ENCODE results near the gene BPIFB2.

BPIFB2 gene

DNA sequence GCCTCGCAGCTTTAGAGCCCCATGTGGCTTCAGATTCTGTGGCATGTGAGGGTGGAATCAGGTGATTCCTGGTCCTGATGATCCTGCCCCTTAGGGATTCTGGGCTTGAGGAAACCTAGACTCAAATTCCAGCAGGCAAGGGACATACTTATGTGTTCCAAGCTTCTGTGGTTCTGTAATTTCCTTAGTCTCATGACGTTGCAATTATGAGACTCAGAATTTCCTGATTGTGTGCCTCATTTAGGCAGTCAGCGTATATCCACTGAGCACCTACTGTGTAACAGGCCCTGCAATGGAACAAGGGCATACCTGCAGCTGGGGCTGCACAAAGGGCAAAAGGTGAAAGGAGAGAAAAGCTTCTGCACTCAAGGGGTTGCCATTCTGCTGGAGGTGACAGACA is 60.3 kb downstream of the BPIFB2 start:
- no peak for DNase-seq (ENCODE audit: low read depth, low spot score)

DNA sequence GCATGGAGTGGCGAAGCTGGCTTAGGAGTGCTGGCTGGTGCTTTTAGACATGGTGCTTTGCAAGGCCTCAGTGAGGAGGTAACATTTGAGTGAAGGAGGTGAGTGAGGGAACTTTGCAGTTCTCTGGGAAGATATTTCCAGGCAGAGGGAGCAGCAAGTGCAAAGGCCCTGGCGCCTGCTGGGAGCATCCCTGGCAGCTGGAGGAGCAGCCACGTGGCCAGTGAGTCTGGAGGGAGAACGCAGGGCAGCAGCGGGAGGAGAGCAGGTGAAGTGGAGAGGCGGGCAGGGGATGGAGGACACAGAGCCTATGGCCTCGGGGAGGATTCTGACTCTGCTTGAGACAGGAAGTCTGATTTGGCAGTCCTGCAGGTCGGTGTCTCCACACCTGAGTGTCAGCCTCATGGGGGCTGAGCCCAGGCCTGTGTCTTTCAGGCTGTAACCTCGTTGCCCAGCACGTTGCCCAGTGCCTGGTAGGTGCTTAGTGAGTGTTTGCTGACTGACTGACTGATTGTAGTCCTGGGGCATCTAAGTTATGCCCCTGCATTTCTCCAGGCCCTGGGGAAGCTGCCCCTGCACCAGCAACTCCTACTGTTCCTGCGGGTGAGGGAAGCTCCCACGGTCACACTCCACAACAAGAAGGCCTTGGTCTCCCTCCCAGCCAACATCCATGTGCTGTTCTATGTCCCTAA is 60.9 kb downstream of the BPIFB2 start:
- no peak for DNase-seq (ENCODE audit: low read depth, low spot score)

DNA sequence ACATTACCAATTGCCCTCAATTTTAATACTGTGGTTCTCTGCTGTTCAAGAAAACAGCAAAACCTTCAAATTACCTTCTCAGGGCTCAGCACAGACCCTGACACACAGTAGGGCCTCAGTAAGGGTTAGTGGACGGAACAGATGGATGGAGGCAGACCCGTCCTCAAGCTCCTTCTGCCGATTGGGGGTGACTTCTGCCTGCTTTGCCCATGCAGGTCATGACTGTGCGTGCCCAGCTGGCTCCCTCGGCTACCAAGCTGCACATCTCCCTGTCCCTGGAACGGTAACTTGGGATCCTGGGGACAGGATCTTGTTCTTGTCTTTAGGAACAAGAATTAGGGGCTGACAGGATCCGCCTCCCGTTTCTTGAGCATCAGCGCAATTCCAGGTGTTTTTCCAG is 62.2 kb downstream of the BPIFB2 start:
- DNase-seq (ENCODE audit: low read depth, low spot score), result no peak

DNA sequence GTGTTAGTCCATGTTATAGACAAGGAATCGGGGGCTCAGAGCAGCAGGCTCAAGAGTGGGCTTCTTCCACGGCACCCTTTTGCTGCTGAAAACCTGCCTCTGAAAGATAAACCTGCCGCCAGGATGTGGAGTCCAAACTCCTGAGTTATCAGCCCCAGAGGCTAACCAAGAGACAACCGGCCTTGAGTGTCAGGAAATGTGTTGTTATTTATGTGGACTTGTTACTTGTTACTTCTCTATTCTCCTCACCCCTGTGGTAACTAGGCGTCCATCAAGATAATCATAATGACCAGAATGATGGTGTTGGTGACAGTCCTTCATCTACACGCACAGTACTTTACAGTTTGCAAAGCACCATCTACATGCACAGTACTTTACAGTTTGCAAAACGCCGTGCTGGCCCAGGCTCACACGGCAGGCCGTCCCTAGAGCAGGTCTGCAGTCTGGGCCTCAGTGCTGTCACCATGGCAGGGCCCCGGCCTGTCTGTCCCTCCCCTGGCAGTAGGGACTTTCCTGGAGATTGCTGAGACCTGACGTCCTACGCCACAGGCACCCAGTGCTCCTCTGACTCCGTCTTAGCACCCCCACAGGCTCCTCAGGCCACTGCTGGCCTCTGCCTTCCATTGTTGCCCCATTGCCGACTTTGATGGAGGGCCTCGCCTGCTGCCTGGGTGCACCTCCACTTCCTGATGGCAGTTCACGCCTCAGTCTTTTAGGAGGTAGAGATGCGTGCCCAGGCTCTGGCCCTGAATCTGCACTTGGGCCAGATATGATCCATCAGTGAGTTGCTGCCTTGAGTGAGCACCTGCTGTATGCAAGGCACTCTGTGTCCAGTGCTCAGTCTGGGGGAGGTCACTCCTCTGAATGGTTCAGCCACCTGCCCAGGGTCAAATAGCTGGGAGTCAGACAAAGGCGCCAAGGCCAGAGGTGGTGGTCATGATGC is 62.9 kb downstream of the BPIFB2 start:
- DNase-seq (ENCODE audit: low read depth, low spot score), result no peak

DNA sequence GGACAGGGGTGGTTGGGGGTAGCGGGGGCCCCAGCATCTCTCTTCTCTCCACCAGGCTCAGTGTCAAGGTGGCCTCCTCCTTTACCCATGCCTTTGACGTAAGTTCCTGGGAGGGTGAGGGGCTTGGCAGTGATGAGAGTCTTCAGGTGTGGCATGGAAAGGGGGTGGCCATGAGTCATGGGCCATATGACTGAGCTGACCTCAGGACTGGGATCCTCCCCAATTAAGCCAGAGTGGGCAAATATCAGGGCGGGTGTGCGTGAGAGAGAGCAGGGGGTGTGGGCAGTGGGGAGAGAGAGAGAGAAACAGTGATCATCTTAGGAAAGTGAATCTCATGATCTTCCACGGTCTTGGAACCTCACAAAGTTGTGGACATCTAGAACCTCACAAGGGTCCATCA is 63.7 kb downstream of the BPIFB2 start:
- DNase-seq (ENCODE audit: low read depth, low spot score), result no peak

DNA sequence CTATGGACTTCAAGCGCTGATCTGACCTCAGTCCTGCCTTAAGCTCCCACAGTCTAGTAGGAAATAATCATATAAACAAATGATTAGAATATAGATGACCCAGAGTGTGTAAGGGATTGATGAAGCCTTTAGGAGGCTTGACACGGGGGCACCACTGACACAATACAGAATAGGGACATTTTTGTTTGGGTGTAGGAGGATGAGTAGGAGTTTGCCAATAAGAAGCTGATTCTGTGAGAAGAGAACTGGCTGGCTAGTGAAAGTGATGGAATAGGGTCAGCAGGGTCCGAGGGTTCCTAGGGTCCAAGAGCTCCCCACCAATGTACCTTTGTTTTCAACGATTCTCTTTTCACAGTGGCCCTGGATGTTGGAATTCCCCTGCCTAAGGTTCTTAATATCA is 64.9 kb downstream of the BPIFB2 start:
- no peak for DNase-seq (ENCODE audit: low read depth, low spot score)

DNA sequence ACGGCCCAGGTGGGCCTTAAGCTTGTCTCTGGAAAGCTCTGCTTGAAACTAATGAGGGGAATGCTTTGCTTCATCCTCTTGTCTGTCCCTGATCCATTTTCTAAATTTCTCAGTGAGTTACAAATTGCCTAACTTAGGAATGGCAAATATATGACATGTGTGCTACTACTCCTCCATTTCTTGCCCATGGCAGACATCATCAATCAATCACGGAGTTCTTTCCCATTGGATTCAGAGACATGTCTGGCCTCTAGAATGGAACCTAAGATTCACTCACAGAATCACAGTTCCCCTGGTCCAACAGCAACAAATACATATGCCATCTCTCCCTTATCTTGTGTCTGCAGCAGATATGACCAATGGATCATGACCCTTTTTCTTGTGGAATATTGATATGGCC is 65.3 kb downstream of the BPIFB2 start:
- no peak for DNase-seq (ENCODE audit: low read depth, low spot score)

All from astrocyte of the hippocampus (primary cell).